ENCODE results near the gene TOP2B.

TOP2B gene

GRCh38 chr3:25554376-25554775 is 110.3 kb downstream of the TOP2B start:
- no peak for DNase-seq

GRCh38 chr3:25552251-25552650 is 112.5 kb downstream of the TOP2B start:
- DNase-seq: no peak

GRCh38 chr3:25548836-25549235 is 115.9 kb downstream of the TOP2B start:
- DNase-seq: no peak

- DNase-seq: no peak
Measured at GRCh38 chr3:25547943-25548674, 116.6 kb downstream of the TOP2B start.
